K562 (cell line): ENCODE results near the gene PPAT.

Source experiments
- CBX3 ChIP-seq, 2 experiments: IDR thresholded peaks; 1 replicate in 1 of 2; 2 replicates in 1 of 2; pipeline ENCODE4 v1.6.1; 2012; ENCODE audit warnings: inconsistent platforms in 2 of 2, low read length in 2 of 2, borderline replicate concordance in 1 of 2, control low read depth in 1 of 2
- POLR2A ChIP-seq: fragments of 450-650 bp; conservative IDR thresholded peaks from 2 replicates; pipeline ENCODE4 v1.6.1; 2016
- RCOR1 ChIP-seq, 2 experiments: IDR thresholded peaks; 2 replicates each; pipeline ENCODE4 v1.6.1; 2012; ENCODE audit warnings: low read depth in 2 of 2, low read length in 2 of 2, borderline replicate concordance in 1 of 2, improper control_type of control experiment in 1 of 2
- TAF1 ChIP-seq: IDR thresholded peaks from 2 replicates; pipeline ENCODE4 v1.6.1; 2011; ENCODE audit warnings: mild to moderate bottlenecking, low read length, moderate library complexity; ENCODE audit not compliant: insufficient read depth, control insufficient read depth, severe bottlenecking; ENCODE audit errors: extremely low read depth
- TCF7L2 ChIP-seq: fragments of 150-350 bp; IDR thresholded peaks from 2 replicates; pipeline ENCODE4 v1.6.1; 2016; ENCODE audit warnings: low read depth, mild to moderate bottlenecking, low read length, moderate library complexity
- ZFX ChIP-seq: sonication (generic); formaldehyde crosslinking; IDR thresholded peaks from 2 replicates; pipeline ENCODE4 v1.8.0; 2022; ENCODE audit warnings: mild to moderate bottlenecking, missing genetic modification reagents, moderate library complexity
- TF ChIP-seq, protein P1 (sequence below): sonication (generic); formaldehyde crosslinking; IDR thresholded peaks from 2 replicates; pipeline ENCODE4 v1.8.1; 2023; ENCODE audit warnings: mild to moderate bottlenecking, missing genetic modification reagents
- TF ChIP-seq, protein P2 (sequence below): fragments of 250-450 bp; sonication (Bioruptor Pico); IDR thresholded peaks from 2 replicates; pipeline ENCODE4 v1.5.0; 2021; ENCODE audit warnings: mild to moderate bottlenecking, borderline replicate concordance
- TF ChIP-seq, protein P3 (sequence below): sonication (generic); formaldehyde crosslinking; IDR thresholded peaks from 2 replicates; pipeline ENCODE4 v1.9.0; 2022; ENCODE audit warnings: mild to moderate bottlenecking, missing genetic modification reagents
- TF ChIP-seq, protein P4 (sequence below), 3 experiments: IDR thresholded peaks in 2 of 3; conservative IDR thresholded peaks in 1 of 3; 2 replicates each; pipeline ENCODE4 v1.5.1; 2011 to 2012; ENCODE audit warnings: low read length in 3 of 3, mild to moderate bottlenecking in 3 of 3, control low read depth in 2 of 3, improper control_type of control experiment in 1 of 3, inconsistent platforms in 1 of 3, low read depth in 1 of 3, mixed read lengths in 1 of 3, moderate library complexity in 1 of 3; ENCODE audit not compliant: insufficient read depth in 2 of 3
- TF ChIP-seq, protein P5 (sequence below): fragments of 200-800 bp; sonication (Bioruptor generic); IDR thresholded peaks from 2 replicates; pipeline ENCODE4 v1.6.1; 2016; ENCODE audit warnings: missing genetic modification characterization, missing compliant biosample characterization
- TF ChIP-seq, protein P6 (sequence below), 2 experiments: fragments of 450-650 bp in 1 of 2; IDR thresholded peaks; 2 replicates each; pipeline ENCODE4 v1.6.1; 2011 to 2017; ENCODE audit warnings: low read depth in 2 of 2, antibody characterized with exemption in 1 of 2, borderline replicate concordance in 1 of 2, low read length in 1 of 2, mild to moderate bottlenecking in 1 of 2, mixed read lengths in 1 of 2; ENCODE audit not compliant: control insufficient read depth in 1 of 2

DNA sequence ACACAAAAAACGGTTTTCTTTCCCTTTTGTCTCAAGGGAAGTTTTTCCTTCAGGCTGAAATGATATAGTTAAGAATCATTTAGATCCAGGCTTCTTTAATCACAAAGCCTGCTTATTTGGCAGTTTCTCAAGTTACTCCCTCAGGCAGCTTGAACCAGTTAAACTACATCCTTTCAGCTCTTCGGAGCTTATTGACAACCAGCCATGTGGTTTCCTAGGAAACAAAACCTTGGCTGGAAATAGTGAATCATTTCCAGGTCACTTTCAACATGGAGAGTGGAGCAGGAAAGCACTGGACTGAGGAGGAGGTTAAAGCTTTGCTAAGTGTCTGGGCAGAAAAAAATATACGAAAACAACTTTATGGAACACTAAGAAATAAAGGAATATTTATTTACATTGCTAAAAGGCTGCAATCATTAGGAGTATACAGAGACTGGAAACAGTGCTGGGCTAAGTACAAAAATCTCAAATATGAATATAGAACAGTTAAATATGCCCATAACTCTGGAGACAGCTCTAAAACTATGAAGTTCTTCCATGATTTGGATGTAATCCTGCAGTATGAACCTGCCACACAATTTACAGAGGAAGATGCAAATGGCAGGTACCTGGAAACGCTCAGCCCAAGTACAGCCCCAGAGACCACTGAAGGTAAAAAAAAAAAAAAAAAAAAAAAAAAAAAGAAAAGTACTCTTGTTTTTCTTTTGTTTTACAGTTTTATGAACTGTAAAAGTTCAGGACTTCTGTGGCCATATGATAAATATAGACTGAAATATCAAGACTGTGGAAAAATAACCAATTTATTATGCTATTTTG is 25.0 kb downstream of the PPAT start:
- TF ChIP-seq, protein P1, sequence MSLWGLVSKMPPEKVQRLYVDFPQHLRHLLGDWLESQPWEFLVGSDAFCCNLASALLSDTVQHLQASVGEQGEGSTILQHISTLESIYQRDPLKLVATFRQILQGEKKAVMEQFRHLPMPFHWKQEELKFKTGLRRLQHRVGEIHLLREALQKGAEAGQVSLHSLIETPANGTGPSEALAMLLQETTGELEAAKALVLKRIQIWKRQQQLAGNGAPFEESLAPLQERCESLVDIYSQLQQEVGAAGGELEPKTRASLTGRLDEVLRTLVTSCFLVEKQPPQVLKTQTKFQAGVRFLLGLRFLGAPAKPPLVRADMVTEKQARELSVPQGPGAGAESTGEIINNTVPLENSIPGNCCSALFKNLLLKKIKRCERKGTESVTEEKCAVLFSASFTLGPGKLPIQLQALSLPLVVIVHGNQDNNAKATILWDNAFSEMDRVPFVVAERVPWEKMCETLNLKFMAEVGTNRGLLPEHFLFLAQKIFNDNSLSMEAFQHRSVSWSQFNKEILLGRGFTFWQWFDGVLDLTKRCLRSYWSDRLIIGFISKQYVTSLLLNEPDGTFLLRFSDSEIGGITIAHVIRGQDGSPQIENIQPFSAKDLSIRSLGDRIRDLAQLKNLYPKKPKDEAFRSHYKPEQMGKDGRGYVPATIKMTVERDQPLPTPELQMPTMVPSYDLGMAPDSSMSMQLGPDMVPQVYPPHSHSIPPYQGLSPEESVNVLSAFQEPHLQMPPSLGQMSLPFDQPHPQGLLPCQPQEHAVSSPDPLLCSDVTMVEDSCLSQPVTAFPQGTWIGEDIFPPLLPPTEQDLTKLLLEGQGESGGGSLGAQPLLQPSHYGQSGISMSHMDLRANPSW (CRISPR knock-in tag), result no peak
- TF ChIP-seq TCF7L2 (no peak), POLR2A (no peak), TAF1 (no peak), RCOR1 (IDR thresholded peaks at IDR 0.05; ENCODE audit: borderline replicate concordance in 1 of 2, low read depth in 2 of 2, low read length in 2 of 2) (no peak), ZFX (CRISPR knock-in tag) (no peak), CBX3 (IDR thresholded peaks at IDR 0.05; ENCODE audit: borderline replicate concordance in 1 of 2, low read length in 2 of 2) (no peak)
- TF ChIP-seq, protein P2, sequence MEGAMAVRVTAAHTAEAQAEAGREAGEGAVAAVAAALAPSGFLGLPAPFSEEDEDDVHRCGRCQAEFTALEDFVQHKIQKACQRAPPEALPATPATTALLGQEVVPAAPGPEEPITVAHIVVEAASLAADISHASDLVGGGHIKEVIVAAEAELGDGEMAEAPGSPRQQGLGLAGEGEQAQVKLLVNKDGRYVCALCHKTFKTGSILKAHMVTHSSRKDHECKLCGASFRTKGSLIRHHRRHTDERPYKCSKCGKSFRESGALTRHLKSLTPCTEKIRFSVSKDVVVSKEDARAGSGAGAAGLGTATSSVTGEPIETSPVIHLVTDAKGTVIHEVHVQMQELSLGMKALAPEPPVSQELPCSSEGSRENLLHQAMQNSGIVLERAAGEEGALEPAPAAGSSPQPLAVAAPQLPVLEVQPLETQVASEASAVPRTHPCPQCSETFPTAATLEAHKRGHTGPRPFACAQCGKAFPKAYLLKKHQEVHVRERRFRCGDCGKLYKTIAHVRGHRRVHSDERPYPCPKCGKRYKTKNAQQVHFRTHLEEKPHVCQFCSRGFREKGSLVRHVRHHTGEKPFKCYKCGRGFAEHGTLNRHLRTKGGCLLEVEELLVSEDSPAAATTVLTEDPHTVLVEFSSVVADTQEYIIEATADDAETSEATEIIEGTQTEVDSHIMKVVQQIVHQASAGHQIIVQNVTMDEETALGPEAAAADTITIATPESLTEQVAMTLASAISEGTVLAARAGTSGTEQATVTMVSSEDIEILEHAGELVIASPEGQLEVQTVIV (CRISPR knock-in tag), result no peak
- TF ChIP-seq, protein P3, sequence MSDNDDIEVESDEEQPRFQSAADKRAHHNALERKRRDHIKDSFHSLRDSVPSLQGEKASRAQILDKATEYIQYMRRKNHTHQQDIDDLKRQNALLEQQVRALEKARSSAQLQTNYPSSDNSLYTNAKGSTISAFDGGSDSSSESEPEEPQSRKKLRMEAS (CRISPR knock-in tag), result no peak
- TF ChIP-seq, protein P4, sequence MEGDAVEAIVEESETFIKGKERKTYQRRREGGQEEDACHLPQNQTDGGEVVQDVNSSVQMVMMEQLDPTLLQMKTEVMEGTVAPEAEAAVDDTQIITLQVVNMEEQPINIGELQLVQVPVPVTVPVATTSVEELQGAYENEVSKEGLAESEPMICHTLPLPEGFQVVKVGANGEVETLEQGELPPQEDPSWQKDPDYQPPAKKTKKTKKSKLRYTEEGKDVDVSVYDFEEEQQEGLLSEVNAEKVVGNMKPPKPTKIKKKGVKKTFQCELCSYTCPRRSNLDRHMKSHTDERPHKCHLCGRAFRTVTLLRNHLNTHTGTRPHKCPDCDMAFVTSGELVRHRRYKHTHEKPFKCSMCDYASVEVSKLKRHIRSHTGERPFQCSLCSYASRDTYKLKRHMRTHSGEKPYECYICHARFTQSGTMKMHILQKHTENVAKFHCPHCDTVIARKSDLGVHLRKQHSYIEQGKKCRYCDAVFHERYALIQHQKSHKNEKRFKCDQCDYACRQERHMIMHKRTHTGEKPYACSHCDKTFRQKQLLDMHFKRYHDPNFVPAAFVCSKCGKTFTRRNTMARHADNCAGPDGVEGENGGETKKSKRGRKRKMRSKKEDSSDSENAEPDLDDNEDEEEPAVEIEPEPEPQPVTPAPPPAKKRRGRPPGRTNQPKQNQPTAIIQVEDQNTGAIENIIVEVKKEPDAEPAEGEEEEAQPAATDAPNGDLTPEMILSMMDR (IDR thresholded peaks at IDR 0.05 in 2 of 3, conservative IDR thresholded peaks at IDR 0.05 in 1 of 3; ENCODE audit: insufficient read depth in 2 of 3, low read depth in 1 of 3, low read length in 3 of 3), result no peak
- TF ChIP-seq, protein P5, sequence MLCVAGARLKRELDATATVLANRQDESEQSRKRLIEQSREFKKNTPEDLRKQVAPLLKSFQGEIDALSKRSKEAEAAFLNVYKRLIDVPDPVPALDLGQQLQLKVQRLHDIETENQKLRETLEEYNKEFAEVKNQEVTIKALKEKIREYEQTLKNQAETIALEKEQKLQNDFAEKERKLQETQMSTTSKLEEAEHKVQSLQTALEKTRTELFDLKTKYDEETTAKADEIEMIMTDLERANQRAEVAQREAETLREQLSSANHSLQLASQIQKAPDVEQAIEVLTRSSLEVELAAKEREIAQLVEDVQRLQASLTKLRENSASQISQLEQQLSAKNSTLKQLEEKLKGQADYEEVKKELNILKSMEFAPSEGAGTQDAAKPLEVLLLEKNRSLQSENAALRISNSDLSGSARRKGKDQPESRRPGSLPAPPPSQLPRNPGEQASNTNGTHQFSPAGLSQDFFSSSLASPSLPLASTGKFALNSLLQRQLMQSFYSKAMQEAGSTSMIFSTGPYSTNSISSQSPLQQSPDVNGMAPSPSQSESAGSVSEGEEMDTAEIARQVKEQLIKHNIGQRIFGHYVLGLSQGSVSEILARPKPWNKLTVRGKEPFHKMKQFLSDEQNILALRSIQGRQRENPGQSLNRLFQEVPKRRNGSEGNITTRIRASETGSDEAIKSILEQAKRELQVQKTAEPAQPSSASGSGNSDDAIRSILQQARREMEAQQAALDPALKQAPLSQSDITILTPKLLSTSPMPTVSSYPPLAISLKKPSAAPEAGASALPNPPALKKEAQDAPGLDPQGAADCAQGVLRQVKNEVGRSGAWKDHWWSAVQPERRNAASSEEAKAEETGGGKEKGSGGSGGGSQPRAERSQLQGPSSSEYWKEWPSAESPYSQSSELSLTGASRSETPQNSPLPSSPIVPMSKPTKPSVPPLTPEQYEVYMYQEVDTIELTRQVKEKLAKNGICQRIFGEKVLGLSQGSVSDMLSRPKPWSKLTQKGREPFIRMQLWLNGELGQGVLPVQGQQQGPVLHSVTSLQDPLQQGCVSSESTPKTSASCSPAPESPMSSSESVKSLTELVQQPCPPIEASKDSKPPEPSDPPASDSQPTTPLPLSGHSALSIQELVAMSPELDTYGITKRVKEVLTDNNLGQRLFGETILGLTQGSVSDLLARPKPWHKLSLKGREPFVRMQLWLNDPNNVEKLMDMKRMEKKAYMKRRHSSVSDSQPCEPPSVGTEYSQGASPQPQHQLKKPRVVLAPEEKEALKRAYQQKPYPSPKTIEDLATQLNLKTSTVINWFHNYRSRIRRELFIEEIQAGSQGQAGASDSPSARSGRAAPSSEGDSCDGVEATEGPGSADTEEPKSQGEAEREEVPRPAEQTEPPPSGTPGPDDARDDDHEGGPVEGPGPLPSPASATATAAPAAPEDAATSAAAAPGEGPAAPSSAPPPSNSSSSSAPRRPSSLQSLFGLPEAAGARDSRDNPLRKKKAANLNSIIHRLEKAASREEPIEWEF (CRISPR knock-in tag), result no peak
- TF ChIP-seq, protein P6, sequence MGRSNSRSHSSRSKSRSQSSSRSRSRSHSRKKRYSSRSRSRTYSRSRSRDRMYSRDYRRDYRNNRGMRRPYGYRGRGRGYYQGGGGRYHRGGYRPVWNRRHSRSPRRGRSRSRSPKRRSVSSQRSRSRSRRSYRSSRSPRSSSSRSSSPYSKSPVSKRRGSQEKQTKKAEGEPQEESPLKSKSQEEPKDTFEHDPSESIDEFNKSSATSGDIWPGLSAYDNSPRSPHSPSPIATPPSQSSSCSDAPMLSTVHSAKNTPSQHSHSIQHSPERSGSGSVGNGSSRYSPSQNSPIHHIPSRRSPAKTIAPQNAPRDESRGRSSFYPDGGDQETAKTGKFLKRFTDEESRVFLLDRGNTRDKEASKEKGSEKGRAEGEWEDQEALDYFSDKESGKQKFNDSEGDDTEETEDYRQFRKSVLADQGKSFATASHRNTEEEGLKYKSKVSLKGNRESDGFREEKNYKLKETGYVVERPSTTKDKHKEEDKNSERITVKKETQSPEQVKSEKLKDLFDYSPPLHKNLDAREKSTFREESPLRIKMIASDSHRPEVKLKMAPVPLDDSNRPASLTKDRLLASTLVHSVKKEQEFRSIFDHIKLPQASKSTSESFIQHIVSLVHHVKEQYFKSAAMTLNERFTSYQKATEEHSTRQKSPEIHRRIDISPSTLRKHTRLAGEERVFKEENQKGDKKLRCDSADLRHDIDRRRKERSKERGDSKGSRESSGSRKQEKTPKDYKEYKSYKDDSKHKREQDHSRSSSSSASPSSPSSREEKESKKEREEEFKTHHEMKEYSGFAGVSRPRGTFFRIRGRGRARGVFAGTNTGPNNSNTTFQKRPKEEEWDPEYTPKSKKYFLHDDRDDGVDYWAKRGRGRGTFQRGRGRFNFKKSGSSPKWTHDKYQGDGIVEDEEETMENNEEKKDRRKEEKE (IDR thresholded peaks at IDR 0.05; ENCODE audit: borderline replicate concordance in 1 of 2, control insufficient read depth in 1 of 2, low read depth in 2 of 2, low read length in 1 of 2), result no peak
